Thymus (tissue), 11 donors: ENCODE results near the gene AMOTL1. TPM values are rescaled to one million over a fixed set of nuclear protein-coding genes. Genes with fewer than 3 reads are reported as not detected.

Experiments
- DNase-seq, 9 donors: peaks; one replicate each; pipeline ENCODE4 v3.0.0-alpha.2; 2013; ENCODE audit warnings: low spot score in 9 of 9, low read depth in 6 of 9, missing footprints in 1 of 9
- H3K27ac ChIP-seq, 2 donors: one replicate each; pipeline ENCODE4 v1.5.1; 2013; ENCODE audit warnings: control low read depth in 1 of 2, low read depth in 1 of 2, low read length in 1 of 2, mild to moderate bottlenecking in 1 of 2, moderate library complexity in 1 of 2
- H3K27me3 ChIP-seq, 2 donors: one replicate each; pipeline ENCODE4 v1.5.1; 2013; ENCODE audit warnings: low read length in 1 of 2; ENCODE audit not compliant: control insufficient read depth in 2 of 2, insufficient read depth in 1 of 2
- H3K36me3 ChIP-seq, 2 donors: one replicate each; pipeline ENCODE4 v1.5.1; 2013; ENCODE audit warnings: low read length in 1 of 2, mild to moderate bottlenecking in 1 of 2, moderate library complexity in 1 of 2; ENCODE audit not compliant: control insufficient read depth in 2 of 2, insufficient read depth in 2 of 2
- H3K4me1 ChIP-seq, 2 donors: one replicate each; pipeline ENCODE4 v1.5.1; 2013; ENCODE audit warnings: low read length in 2 of 2; ENCODE audit not compliant: control insufficient read depth in 2 of 2, insufficient read depth in 2 of 2
- H3K4me3 ChIP-seq, 2 donors: one replicate each; pipeline ENCODE4 v1.5.1; 2013; ENCODE audit warnings: low read length in 2 of 2, control low read depth in 1 of 2, mild to moderate bottlenecking in 1 of 2
- H3K9me3 ChIP-seq, 2 donors: one replicate each; pipeline ENCODE4 v1.5.1; 2013; ENCODE audit warnings: low read length in 1 of 2, mild to moderate bottlenecking in 1 of 2; ENCODE audit not compliant: control insufficient read depth in 2 of 2, insufficient read depth in 1 of 2
- WGBS: extraction: QIAGEN DNeasy Blood & Tissue Kit; methylation state at CpG from one replicate; pipeline ENCODE4 v1.1.7; 2013; 5-methylcytosine and 5-hydroxymethylcytosine counted together
- polyA plus RNA-seq: library from polyadenylated mRNA; stranded (reverse); fragments of 200-250 nt; gene quantifications from one replicate; pipeline ENCODE4 v1.2.3, GENCODE V29; 2013
- total RNA-seq: library from RNA; stranded (reverse); fragments of 120-200 nt; gene quantifications from one replicate; pipeline ENCODE4 v1.2.4, GENCODE V29; 2013
- donor health status: healthy.

The AMOTL1 gene
- total and polyA plus RNA-seq, 2 donors: 10.5 to 31.8 TPM

GRCh38 chr11:94814272-94814976 lies 46.3 kb downstream of the AMOTL1 start:
- no peak for DNase-seq
- H3K4me3 ChIP-seq: no peak overlapping the region
- peak overlapping the region in 1 of 2 donors; percentile 9 for H3K27ac ChIP-seq

DNA sequence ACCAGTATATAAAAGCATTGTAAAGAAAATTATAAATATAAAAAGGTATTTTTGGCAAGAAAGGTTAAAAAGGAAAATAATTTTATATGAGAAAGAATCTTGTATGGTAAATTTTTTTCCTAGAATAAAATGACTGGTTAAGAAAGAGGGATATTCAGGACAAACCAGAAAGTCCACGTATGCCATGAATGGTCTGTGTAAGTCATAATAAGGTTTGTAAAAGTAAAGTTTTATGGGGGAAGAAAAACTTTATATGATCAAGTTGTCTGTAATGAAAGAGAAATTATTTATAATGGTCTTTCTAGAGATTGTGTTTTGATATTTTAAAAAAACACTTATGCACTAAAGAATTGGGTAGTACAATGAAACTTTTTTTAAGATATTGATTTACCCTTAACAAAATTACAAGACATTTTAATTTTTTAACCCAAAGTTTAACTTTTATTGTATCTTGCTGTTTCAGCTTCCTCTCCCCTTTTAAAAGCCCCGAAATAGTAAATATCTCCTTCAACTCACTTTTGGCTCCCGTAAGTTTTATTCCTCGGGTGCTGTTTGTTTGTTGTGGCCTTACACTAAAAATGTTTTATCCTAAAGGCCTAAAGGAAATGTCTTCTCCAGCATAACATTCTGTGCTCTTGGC lies 47.7 kb downstream of the AMOTL1 start:
- Histone ChIP-seq H3K27me3 (no peaks in the 10 kb centered on the region), H3K4me1 (no peaks in the 10 kb centered on the region), H3K4me3 (no peak overlapping the region), H3K36me3 (peaks cover 9 to 21% of the 10 kb centered on the region in 2 donors), H3K9me3 (peaks cover 0 to 3% of the 10 kb centered on the region in 2 donors), H3K27ac (no peak overlapping the region)
- 98% methylated on average over 4 of the region's 4 CpGs for WGBS
- no peak for DNase-seq

More at GRCh38 chr11:94814272-94814976, 46.3 kb downstream of the AMOTL1 start:
- peaks cover 0 to 3% of the 10 kb centered on the region in 2 donors for H3K9me3 ChIP-seq
- 95% methylated on average over 7 of the region's 7 CpGs for WGBS
- no peaks in the 10 kb centered on the region for H3K27me3 ChIP-seq
- H3K36me3 ChIP-seq: peaks cover 9 to 12% of the 10 kb centered on the region in 2 donors
- H3K4me1 ChIP-seq: no peaks in the 10 kb centered on the region

DNA sequence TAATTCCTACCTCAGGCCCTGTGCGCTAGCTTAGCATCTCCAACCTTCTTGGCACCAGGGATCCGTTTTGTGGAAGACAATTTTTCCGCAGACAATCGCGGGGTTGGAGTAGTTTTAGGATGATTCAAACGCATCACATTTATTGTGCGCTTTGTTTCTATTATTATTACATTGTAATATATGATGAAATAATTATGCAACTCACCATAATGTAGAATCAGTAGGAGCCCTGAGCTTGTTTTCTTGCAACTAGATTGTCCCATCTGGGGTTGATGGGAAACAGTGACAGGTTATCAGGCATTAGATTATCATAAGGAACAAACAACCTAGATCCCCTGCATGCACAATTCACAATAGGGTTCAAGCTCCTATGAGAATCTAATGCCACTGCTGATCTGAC lies 52.3 kb downstream of the AMOTL1 start:
- H3K27me3 ChIP-seq: no peaks in the 10 kb centered on the region
- no peaks in the 10 kb centered on the region for H3K4me1 ChIP-seq
- no peak for DNase-seq
- WGBS: 98% methylated on average over 7 of the region's 7 CpGs
- no peak overlapping the region for H3K27ac ChIP-seq
- peaks cover 6 to 28% of the 10 kb centered on the region in 2 donors for H3K36me3 ChIP-seq
- no peaks in the 10 kb centered on the region for H3K9me3 ChIP-seq
- H3K4me3 ChIP-seq: no peak overlapping the region

DNA sequence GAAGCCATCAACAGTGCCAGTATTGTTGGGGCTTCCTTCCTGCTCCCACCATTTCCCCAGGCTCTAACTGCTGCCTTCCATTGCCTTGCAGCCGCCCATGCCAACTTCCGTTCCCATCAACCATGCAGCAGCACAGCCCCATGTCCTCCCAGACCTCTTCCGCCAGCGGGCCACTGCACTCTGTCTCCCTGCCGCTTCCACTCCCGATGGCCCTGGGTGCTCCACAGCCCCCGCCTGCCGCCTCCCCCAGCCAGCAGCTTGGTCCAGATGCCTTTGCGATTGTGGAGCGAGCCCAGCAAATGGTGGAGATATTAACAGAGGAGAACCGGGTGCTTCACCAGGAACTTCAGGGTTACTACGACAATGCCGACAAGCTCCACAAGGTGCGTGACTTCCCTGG lies 53.3 kb downstream of the AMOTL1 start:
- H3K9me3 ChIP-seq: no peaks in the 10 kb centered on the region
- 97% methylated on average over 14 of the region's 14 CpGs for WGBS

DNA sequence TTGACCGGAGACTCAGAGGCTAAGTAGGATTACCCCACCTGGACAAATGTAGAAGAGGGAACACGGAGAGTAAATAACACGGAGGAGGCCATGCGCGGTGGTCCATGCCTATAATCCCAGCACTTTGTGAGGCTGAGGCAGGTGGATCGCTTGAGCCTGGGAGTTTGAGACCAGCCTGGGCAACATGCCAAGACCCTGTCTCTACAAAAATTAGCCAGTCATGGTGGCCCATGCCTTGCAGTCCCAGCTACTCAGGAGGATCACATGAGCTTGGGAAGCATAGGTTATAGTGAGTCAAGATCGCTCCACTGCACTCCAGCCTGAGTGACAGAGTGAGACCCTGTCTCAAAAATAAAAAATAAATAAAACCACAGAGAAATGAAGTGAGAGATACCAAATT lies 53.9 kb downstream of the AMOTL1 start:
- Histone ChIP-seq H3K4me1 (no peaks in the 10 kb centered on the region), H3K36me3 (peaks cover 6 to 39% of the 10 kb centered on the region in 2 donors), H3K27me3 (no peaks in the 10 kb centered on the region), H3K9me3 (no peaks in the 10 kb centered on the region), H3K4me3 (no peak overlapping the region), H3K27ac (peak overlapping the region in 1 of 2 donors; percentile 23)
- DNase-seq: no peak
- WGBS: 96% methylated on average over 7 of the region's 7 CpGs

More for the DNA sequence above, 53.3 kb downstream of the AMOTL1 start:
- peaks cover 6 to 35% of the 10 kb centered on the region in 2 donors for H3K36me3 ChIP-seq
- H3K4me1 ChIP-seq: no peaks in the 10 kb centered on the region
- H3K27me3 ChIP-seq: no peaks in the 10 kb centered on the region
- no peak overlapping the region for H3K4me3 ChIP-seq
- DNase-seq: no peak
- H3K27ac ChIP-seq: no peak overlapping the region

GRCh38 chr11:94823102-94823732 lies 55.1 kb downstream of the AMOTL1 start:
- Histone ChIP-seq H3K27ac (peak overlapping the region in 1 of 2 donors; percentile 23), H3K27me3 (no peaks in the 10 kb centered on the region), H3K36me3 (peaks cover 10 to 48% of the 10 kb centered on the region in 2 donors), H3K9me3 (no peaks in the 10 kb centered on the region), H3K4me3 (no peak overlapping the region), H3K4me1 (no peaks in the 10 kb centered on the region)
- peak in 2 of 9 donors; percentile 4 to 23 for DNase-seq
- 96% methylated on average over 2 of the region's 2 CpGs for WGBS

GRCh38 chr11:94825031-94825430 lies 56.9 kb downstream of the AMOTL1 start:
- no peaks in the 10 kb centered on the region for H3K27me3 ChIP-seq
- WGBS: 96% methylated on average over 4 of the region's 4 CpGs
- H3K27ac ChIP-seq: no peak overlapping the region
- DNase-seq: no peak
- peaks cover 13 to 48% of the 10 kb centered on the region in 2 donors for H3K36me3 ChIP-seq
- H3K4me1 ChIP-seq: no peaks in the 10 kb centered on the region
- no peaks in the 10 kb centered on the region for H3K9me3 ChIP-seq
- H3K4me3 ChIP-seq: no peak overlapping the region

- Histone ChIP-seq H3K27me3 (no peaks in the 10 kb centered on the region), H3K36me3 (peaks cover 15 to 48% of the 10 kb centered on the region in 2 donors), H3K4me3 (no peak overlapping the region), H3K4me1 (no peaks in the 10 kb centered on the region), H3K27ac (no peak overlapping the region), H3K9me3 (no peaks in the 10 kb centered on the region)
- no peak for DNase-seq
- 95% methylated on average over 1 of the region's 1 CpG for WGBS
Observed at GRCh38 chr11:94825481-94825880, 57.3 kb downstream of the AMOTL1 start.

DNA sequence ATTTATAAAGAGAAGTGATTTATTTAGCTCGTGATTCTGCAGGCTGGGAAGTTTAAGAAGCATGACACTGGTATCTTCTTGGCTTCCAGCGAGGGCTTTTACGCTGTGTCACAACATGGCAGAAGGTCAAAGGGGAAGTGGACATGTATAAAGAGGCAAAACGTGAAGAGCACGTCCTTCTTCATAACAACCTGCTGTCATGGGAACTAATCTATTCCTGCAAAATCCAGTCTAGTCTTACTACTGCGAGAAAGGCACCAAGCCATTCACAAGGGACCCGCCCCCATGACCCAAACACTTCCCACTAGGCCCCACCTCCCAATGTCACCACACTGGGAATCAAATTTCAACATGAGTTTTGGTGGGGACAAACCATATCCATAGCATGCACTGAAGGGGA lies 58.3 kb downstream of the AMOTL1 start:
- DNase-seq: no peak
- H3K36me3 ChIP-seq: peaks cover 17 to 52% of the 10 kb centered on the region in 2 donors
- no peak overlapping the region for H3K4me3 ChIP-seq
- H3K27me3 ChIP-seq: no peaks in the 10 kb centered on the region
- H3K9me3 ChIP-seq: no peaks in the 10 kb centered on the region
- WGBS: 96% methylated on average over 7 of the region's 7 CpGs
- H3K4me1 ChIP-seq: no peaks in the 10 kb centered on the region
- no peak overlapping the region for H3K27ac ChIP-seq
